ENCODE results near the gene SQOR.

The SQOR gene

GRCh38 chr15:45714590-45715488, 80.0 kb downstream of the SQOR start:
- no peak for DNase-seq

GRCh38 chr15:45715528-45715927, 80.7 kb downstream of the SQOR start:
- peak; percentile 1 for DNase-seq

- DNase-seq = no peak
Measured at GRCh38 chr15:45719490-45719889, 84.7 kb downstream of the SQOR start.

- DNase-seq = no peak
Measured at GRCh38 chr15:45720183-45720582, 85.4 kb downstream of the SQOR start.

- no peak for DNase-seq
Measured at GRCh38 chr15:45728641-45729040, 93.8 kb downstream of the SQOR start.

GRCh38 chr15:45729141-45729540, 94.3 kb downstream of the SQOR start:
- no peak for DNase-seq

GRCh38 chr15:45731343-45731742, 96.5 kb downstream of the SQOR start:
- no peak for DNase-seq

- peak; percentile 19 for DNase-seq
Measured at GRCh38 chr15:45732662-45733061, 97.8 kb downstream of the SQOR start.

- no peak for DNase-seq
Measured at GRCh38 chr15:45734260-45734711, 99.5 kb downstream of the SQOR start.
